OCI-LY3 (cell line): ENCODE measurements around the gene DNAJC8.

ENCODE experiments used
- H2AFZ ChIP-seq: fragments of 200-600, 300-600 bp; shearing (Covaris generic); 2 replicates; pipeline ENCODE4 v1.6.0; 2014; ENCODE audit warnings: antibody characterized with exemption, low read depth, low read length
- H3K27ac ChIP-seq: fragments of 200-600, 300-600 bp; sonication (generic); 2 replicates; pipeline ENCODE4 v1.5.1; 2014; ENCODE audit warnings: mild to moderate bottlenecking, low read length, moderate library complexity, mixed read lengths
- H3K27me3 ChIP-seq: fragments of 200-600, 300-600 bp; sonication (generic); 2 replicates; pipeline ENCODE4 v1.6.1; 2014; ENCODE audit warnings: low read depth, low read length, mixed read lengths
- H3K36me3 ChIP-seq: fragments of 200-600, 300-600 bp; sonication (generic); replicated peaks from 2 replicates; pipeline ENCODE3; 2014; ENCODE audit warnings: low read depth, low read length, mixed read lengths
- H3K4me1 ChIP-seq: fragments of 300-600, 200-600 bp; sonication (generic); 2 replicates; pipeline ENCODE4 v1.6.1; 2014; ENCODE audit warnings: low read length, mixed read lengths
- H3K4me2 ChIP-seq: fragments of 200-600, 300-600 bp; sonication (generic); 2 replicates; pipeline ENCODE4 v1.6.1; 2014; ENCODE audit warnings: low read length, mixed read lengths
- H3K4me3 ChIP-seq: fragments of 300-600, 200-600 bp; sonication (generic); 2 replicates; pipeline ENCODE4 v1.5.1; 2014; ENCODE audit warnings: antibody characterized with exemption, mild to moderate bottlenecking, low read length, moderate library complexity
- H3K79me2 ChIP-seq: fragments of 300-600, 200-600 bp; shearing (Covaris generic); 2 replicates; pipeline ENCODE4 v1.6.1; 2014; ENCODE audit warnings: mild to moderate bottlenecking, low read length, mixed read lengths
- H3K9ac ChIP-seq: fragments of 300-600, 200-600 bp; shearing (Covaris generic); 2 replicates; pipeline ENCODE4 v1.6.0; 2014; ENCODE audit warnings: mild to moderate bottlenecking, low read length, moderate library complexity
- H3K9me3 ChIP-seq: fragments of 200-600, 300-600 bp; shearing (Covaris generic); 2 replicates; pipeline ENCODE4 v1.6.1; 2014; ENCODE audit warnings: low read length, mixed read lengths; ENCODE audit not compliant: insufficient read depth
- H4K20me1 ChIP-seq: fragments of 200-600, 300-600 bp; sonication (generic); 2 replicates; pipeline ENCODE4 v1.6.1; 2016; ENCODE audit warnings: low read length, mixed read lengths; ENCODE audit not compliant: insufficient read depth
- CTCF ChIP-seq: fragments of 200-600, 300-600 bp; sonication (generic); IDR thresholded peaks from 2 replicates; pipeline ENCODE4 v1.5.1; 2014; ENCODE audit warnings: antibody characterized with exemption, low read length, low read depth
- EZH2phosphoT487 ChIP-seq: fragments of 200-600 bp; shearing (Covaris generic); IDR thresholded peaks from 2 replicates; pipeline ENCODE4 v1.6.1; 2018; ENCODE audit warnings: antibody characterized with exemption, mixed run types, low read depth

DNAJC8 gene

GRCh38 chr1:28239004-28239403, 6.2 kb upstream of the DNAJC8 start:
- Histone ChIP-seq H3K27ac (no peak overlapping the region), H3K4me1 (peaks cover 9% of the 10 kb centered on the region), H3K9me3 (no peaks in the 10 kb centered on the region), H2AFZ (no peak overlapping the region), H3K27me3 (no peaks in the 10 kb centered on the region), H3K4me3 (no peak overlapping the region), H3K79me2 (peaks cover 11% of the 10 kb centered on the region), H3K4me2 (no peak overlapping the region), H3K36me3 (peaks cover 8% of the 10 kb centered on the region), H4K20me1 (no peaks in the 10 kb centered on the region), H3K9ac (no peak overlapping the region)
- TF ChIP-seq EZH2phosphoT487 (no peak), CTCF (no peak)

GRCh38 chr1:28236656-28237322, 4.0 kb upstream of the DNAJC8 start:
- H2AFZ ChIP-seq: no peak overlapping the region

GRCh38 chr1:28235755-28236655, 3.2 kb upstream of the DNAJC8 start, which contains the start of gene ATP5IF1:
Gene ATP5IF1 (plus strand): TSS chr1:28236124. CDS start chr1:28236184, 60 bp downstream.
- no peaks in the 10 kb centered on the region for H3K27me3 ChIP-seq
- H3K9me3 ChIP-seq: no peaks in the 10 kb centered on the region
- no peaks in the 10 kb centered on the region for H4K20me1 ChIP-seq
- peaks cover 29% of the 10 kb centered on the region for H3K79me2 ChIP-seq
- H3K4me1 ChIP-seq: peaks cover 9% of the 10 kb centered on the region
- TF ChIP-seq CTCF (no peak), EZH2phosphoT487 (no peak)
- peak within 1 kb of the TSS; percentile 41 for H3K27ac ChIP-seq
- peak within 1 kb of the TSS; percentile 89 for H3K4me2 ChIP-seq
- peak within 1 kb of the TSS; percentile 100 for H3K4me3 ChIP-seq
- H2AFZ ChIP-seq: peak within 1 kb of the TSS; percentile 92
- H3K9ac ChIP-seq: peak within 1 kb of the TSS; percentile 96
- H3K36me3 ChIP-seq: peaks cover 8% of the 10 kb centered on the region

More at GRCh38 chr1:28236656-28237322, 4.0 kb upstream of the DNAJC8 start:
- Histone ChIP-seq H3K36me3 (peaks cover 8% of the 10 kb centered on the region), H3K9me3 (no peaks in the 10 kb centered on the region), H3K4me1 (peaks cover 9% of the 10 kb centered on the region), H3K4me2 (peak overlapping the region; percentile 89), H3K79me2 (peaks cover 22% of the 10 kb centered on the region), H3K27me3 (no peaks in the 10 kb centered on the region), H3K9ac (peak overlapping the region; percentile 96), H3K4me3 (peak overlapping the region; percentile 100), H4K20me1 (no peaks in the 10 kb centered on the region), H3K27ac (no peak overlapping the region)
- TF ChIP-seq EZH2phosphoT487: no peak
- TF ChIP-seq CTCF: no peak

- H3K36me3 ChIP-seq: peaks cover 14% of the 10 kb centered on the region
- H3K27ac ChIP-seq: no peak overlapping the region
- H3K4me1 ChIP-seq: peaks cover 9% of the 10 kb centered on the region
- TF ChIP-seq EZH2phosphoT487 (no peak), CTCF (no peak)
- H3K9ac ChIP-seq: no peak overlapping the region
- no peaks in the 10 kb centered on the region for H3K9me3 ChIP-seq
- H4K20me1 ChIP-seq: no peaks in the 10 kb centered on the region
- peak overlapping the region; percentile 99 for H3K4me3 ChIP-seq
- no peaks in the 10 kb centered on the region for H3K27me3 ChIP-seq
- peak overlapping the region; percentile 82 for H3K4me2 ChIP-seq
- no peak overlapping the region for H2AFZ ChIP-seq
- peaks cover 40% of the 10 kb centered on the region for H3K79me2 ChIP-seq
Observed at GRCh38 chr1:28233264-28233606, 406 bp upstream of the DNAJC8 start.
